ELR (cell line): ENCODE data around the gene SERPINB2.
A peak's percentile ranks its signal among the peaks of the same experiment; 100 is the strongest.
"Not testable (repeated sequence)": the region's sequence is repeated elsewhere in the genome, so short reads cannot be mapped to it uniquely, and the experiment has no call there.

Experiments
- DNase-seq: peaks from one replicate; pipeline ENCODE4 v3.0.0-alpha.2; 2015; ENCODE audit warnings: low read depth

Gene SERPINB2

GRCh38 chr18:63936932-63937393 is 49.5 kb downstream of the SERPINB2 start:
- no peak for DNase-seq

GRCh38 chr18:63940008-63940407 is 52.5 kb downstream of the SERPINB2 start:
- DNase-seq = no peak

GRCh38 chr18:63940543-63941050 is 53.1 kb downstream of the SERPINB2 start:
- not testable (repeated sequence) for DNase-seq

GRCh38 chr18:63947051-63947790 is 59.7 kb downstream of the SERPINB2 start:
- no peak for DNase-seq

- DNase-seq = peak; percentile 72
Measured at GRCh38 chr18:63949068-63949737, 61.7 kb downstream of the SERPINB2 start, which contains the start of gene HMSD. Gene HMSD, plus strand, starts transcription at chr18:63949301. Its CDS starts 4,155 bp downstream, at chr18:63953456.

GRCh38 chr18:63951302-63951705 is 63.8 kb downstream of the SERPINB2 start:
- DNase-seq = peak; percentile 85
